H1 (cell line): ENCODE measurements around the gene SLC43A3.

Experiments used
- BRCA1 ChIP-seq: IDR thresholded peaks from 2 replicates; pipeline ENCODE4 v1.6.1; 2012; ENCODE audit warnings: low read depth, low read length, improper control_type of control experiment
- RFX5 ChIP-seq: IDR thresholded peaks from 2 replicates; pipeline ENCODE4 v1.6.1; 2011; ENCODE audit warnings: low read depth, low read length, improper control_type of control experiment, borderline replicate concordance
- TF ChIP-seq, protein P1 (sequence below), 3 experiments: IDR thresholded peaks; 1 replicate in 2 of 3; 2 replicates in 1 of 3; pipeline versions ENCODE4 v1.5.1 to v1.6.1; 2011; ENCODE audit warnings: low read length in 3 of 3, mild to moderate bottlenecking in 3 of 3, inconsistent platforms in 2 of 3, low read depth in 1 of 3, moderate library complexity in 1 of 3; ENCODE audit not compliant: insufficient read depth in 1 of 3; ENCODE audit errors: control extremely low read depth in 1 of 3

DNA sequence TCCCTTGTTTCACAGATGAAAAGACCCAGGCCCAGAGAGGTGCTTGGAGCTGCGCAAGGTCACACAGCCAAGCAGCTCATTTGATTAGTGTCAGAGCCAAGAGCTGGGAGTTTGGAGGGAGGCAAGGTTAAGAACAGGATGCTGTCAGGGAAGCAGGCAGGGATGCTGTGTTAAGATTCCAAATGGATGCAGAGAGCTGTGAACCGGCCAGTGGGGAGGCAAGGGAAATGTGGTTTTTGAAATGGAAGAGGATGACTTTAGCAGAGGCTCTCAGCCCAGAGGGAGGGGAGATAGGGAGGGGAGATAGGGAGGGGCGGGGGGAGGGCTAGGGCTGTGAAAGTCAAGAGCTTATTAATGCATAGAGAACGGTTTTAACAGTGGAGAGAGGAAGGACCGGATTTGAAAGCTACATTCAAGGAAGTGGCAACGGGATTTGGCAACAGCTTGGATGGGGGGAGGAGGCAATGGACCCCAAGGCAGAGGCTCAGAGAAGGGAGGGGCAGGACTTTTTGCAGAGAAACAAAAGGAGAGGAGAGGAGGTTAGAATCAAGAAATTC lies 46.4 kb upstream of the SLC43A3 start:
- TF ChIP-seq BRCA1, result no peak
- TF ChIP-seq, protein P1, sequence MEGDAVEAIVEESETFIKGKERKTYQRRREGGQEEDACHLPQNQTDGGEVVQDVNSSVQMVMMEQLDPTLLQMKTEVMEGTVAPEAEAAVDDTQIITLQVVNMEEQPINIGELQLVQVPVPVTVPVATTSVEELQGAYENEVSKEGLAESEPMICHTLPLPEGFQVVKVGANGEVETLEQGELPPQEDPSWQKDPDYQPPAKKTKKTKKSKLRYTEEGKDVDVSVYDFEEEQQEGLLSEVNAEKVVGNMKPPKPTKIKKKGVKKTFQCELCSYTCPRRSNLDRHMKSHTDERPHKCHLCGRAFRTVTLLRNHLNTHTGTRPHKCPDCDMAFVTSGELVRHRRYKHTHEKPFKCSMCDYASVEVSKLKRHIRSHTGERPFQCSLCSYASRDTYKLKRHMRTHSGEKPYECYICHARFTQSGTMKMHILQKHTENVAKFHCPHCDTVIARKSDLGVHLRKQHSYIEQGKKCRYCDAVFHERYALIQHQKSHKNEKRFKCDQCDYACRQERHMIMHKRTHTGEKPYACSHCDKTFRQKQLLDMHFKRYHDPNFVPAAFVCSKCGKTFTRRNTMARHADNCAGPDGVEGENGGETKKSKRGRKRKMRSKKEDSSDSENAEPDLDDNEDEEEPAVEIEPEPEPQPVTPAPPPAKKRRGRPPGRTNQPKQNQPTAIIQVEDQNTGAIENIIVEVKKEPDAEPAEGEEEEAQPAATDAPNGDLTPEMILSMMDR (IDR thresholded peaks at IDR 0.05; ENCODE audit: control extremely low read depth in 1 of 3, insufficient read depth in 1 of 3, low read depth in 1 of 3, low read length in 3 of 3), result no peak
- TF ChIP-seq RFX5, result no peak
